PC-3 (cell line): ENCODE results near the gene CNTNAP2. TPM values are rescaled to one million over a fixed set of nuclear protein-coding genes. Genes with fewer than 3 reads are reported as not detected.
"Not testable (repeated sequence)": the region's sequence is repeated elsewhere in the genome, so short reads cannot be mapped to it uniquely, and the experiment has no call there.

ENCODE experiments used
- ATAC-seq: fragments of 200-7000 bp; cut with Tn5 transposase; 2 replicates; pipeline ENCODE4 v1.9.1; 2020; ENCODE audit warnings: mild to moderate bottlenecking, moderate library complexity
- BruUV-seq: library from RNA; stranded (reverse); fragments of 400-500 nt; replicated peaks from 2 replicates; lab custom pipeline; 2021; lab: Mats Ljungman, UMichigan
- CTCF ChIA-PET: fragments of 300-600 bp; sonication (Branson Sonifier 250); formaldehyde crosslinking; loops from one replicate; lab custom pipeline; 2022; ENCODE audit warnings: antibody characterized with exemption; lab: Charles Lee
- POLR2A ChIA-PET: fragments of 300-600 bp; sonication (Branson Sonifier 250); formaldehyde crosslinking; loops from one replicate; lab custom pipeline; 2022; ENCODE audit warnings: antibody characterized with exemption; ENCODE audit not compliant: unreplicated experiment; lab: Charles Lee
- DNase-seq: peaks from one replicate; pipeline ENCODE4 v3.0.0-alpha.2; 2015
- H2AFZ ChIP-seq: fragments of 300-600 bp; sonication (generic); 2 replicates; pipeline ENCODE4 v1.6.0; 2016; ENCODE audit warnings: antibody characterized with exemption, low read length
- H3F3A ChIP-seq: fragments of 300-600 bp; sonication (generic); one replicate; pipeline ENCODE4 v1.6.0; 2017; ENCODE audit warnings: antibody characterized with exemption, low read length, control low read depth, mild to moderate bottlenecking; ENCODE audit not compliant: unreplicated experiment
- H3K27ac ChIP-seq: fragments of 300-600 bp; sonication (generic); 2 replicates; pipeline ENCODE4 v1.5.1; 2016; ENCODE audit warnings: mild to moderate bottlenecking, low read length
- H3K27me3 ChIP-seq: fragments of 300-600 bp; sonication (generic); 2 replicates; pipeline ENCODE4 v1.6.1; 2016; ENCODE audit warnings: low read length, mixed read lengths
- H3K36me3 ChIP-seq: fragments of 300-600 bp; sonication (generic); 2 replicates; pipeline ENCODE4 v1.6.1; 2016; ENCODE audit warnings: low read depth, mixed run types, low read length, mixed read lengths
- H3K4me1 ChIP-seq: fragments of 300-600 bp; sonication (generic); 2 replicates; pipeline ENCODE4 v1.5.1; 2016; ENCODE audit warnings: low read length; ENCODE audit not compliant: insufficient read depth
- H3K4me2 ChIP-seq: fragments of 300-600 bp; sonication (generic); 2 replicates; pipeline ENCODE4 v1.6.0; 2016; ENCODE audit warnings: low read length
- H3K4me3 ChIP-seq: fragments of 300-600 bp; sonication (generic); 2 replicates; pipeline ENCODE4 v1.5.1; 2016; ENCODE audit warnings: mild to moderate bottlenecking, low read length, mixed read lengths
- H3K79me2 ChIP-seq: fragments of 300-600 bp; sonication (generic); 2 replicates; pipeline ENCODE4 v1.6.1; 2017; ENCODE audit warnings: low read length, mixed read lengths
- H3K9ac ChIP-seq: fragments of 300-600 bp; sonication (generic); 2 replicates; pipeline ENCODE4 v1.6.0; 2016; ENCODE audit warnings: mild to moderate bottlenecking, low read length
- H3K9me2 ChIP-seq: fragments of 300-600 bp; sonication (generic); replicated peaks from 2 replicates; pipeline ENCODE4 v1.6.1; 2016; ENCODE audit warnings: mixed run types, low read length, mixed read lengths
- H3K9me3 ChIP-seq: fragments of 300-600 bp; sonication (generic); 2 replicates; pipeline ENCODE4 v1.6.1; 2016; ENCODE audit warnings: low read length, mixed read lengths
- H4K20me1 ChIP-seq: fragments of 300-600 bp; sonication (generic); 2 replicates; pipeline ENCODE4 v1.6.1; 2016; ENCODE audit warnings: low read length, mixed read lengths
- CTCF ChIP-seq: fragments of 300-600 bp; sonication (generic); conservative IDR thresholded peaks from 2 replicates; pipeline ENCODE4 v1.5.1; 2017; ENCODE audit warnings: antibody characterized with exemption, low read depth, mild to moderate bottlenecking, low read length
- EZH2 ChIP-seq: fragments of 300-600 bp; sonication (generic); IDR thresholded peaks from one replicate; pipeline ENCODE4 v1.6.1; 2017; ENCODE audit warnings: antibody characterized with exemption, mild to moderate bottlenecking, low read length; ENCODE audit not compliant: unreplicated experiment
- EZH2phosphoT487 ChIP-seq: fragments of 300-600 bp; sonication (generic); IDR thresholded peaks from 2 replicates; pipeline ENCODE4 v1.6.1; 2018; ENCODE audit warnings: mild to moderate bottlenecking, antibody characterized with exemption, low read length, borderline replicate concordance
- intact Hi-C: fragments of 100-400 bp; cut with micrococcal nuclease; formaldehyde crosslinking; loops from 2 replicates; pipeline ENCODE4 v1.9.0; 2023
- total RNA-seq: library from RNA; depleted of rRNA; stranded (reverse); fragments of >200 nt; gene quantifications from 2 replicates; pipeline ENCODE4 v1.2.3, GENCODE V29; 2014

Gene CNTNAP2
- total RNA-seq, 1 experiment from 2014 or later, result 1.5 TPM

DNA sequence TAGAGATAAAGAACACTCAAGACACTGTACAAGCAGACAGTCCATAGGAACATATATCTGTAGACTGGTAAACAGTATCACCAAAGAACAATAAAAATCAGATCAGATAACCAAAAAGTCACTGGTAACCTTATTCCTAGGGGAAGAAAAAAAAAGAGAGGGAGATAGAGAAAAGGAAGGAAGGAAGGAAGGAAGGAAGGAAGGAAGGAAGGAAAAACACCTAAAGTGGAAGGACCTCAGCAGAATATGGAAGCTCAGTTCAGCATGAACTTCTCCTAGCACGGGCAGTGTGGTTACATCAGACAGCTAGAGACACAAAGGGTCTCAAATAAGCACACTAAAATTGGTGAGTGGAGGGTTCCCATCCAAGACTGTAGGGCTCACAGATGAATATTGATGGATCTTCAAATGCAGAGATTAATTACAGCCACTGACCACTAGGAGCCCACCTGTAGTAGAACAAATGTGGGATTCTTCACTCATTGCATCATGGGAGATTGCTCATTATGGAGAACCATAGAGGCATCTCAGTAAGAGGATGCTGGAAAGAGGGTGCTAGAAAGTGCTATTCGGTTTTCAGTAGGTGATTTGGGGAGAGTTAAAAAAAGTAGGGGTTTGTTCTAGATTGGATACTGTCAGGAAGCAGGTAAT, 2180.5 kb downstream of the CNTNAP2 start:
- CTCF ChIA-PET, result no interaction called here
- TF ChIP-seq CTCF, result peak; percentile 37; the same call in 1 of the 2 replicates
- TF ChIP-seq EZH2phosphoT487, result no peak

GRCh38 chr7:148298768-148299167, 2182.2 kb downstream of the CNTNAP2 start:
- not testable (repeated sequence) for BruUV-seq

More for the DNA sequence above, 2180.5 kb downstream of the CNTNAP2 start:
- H3K9ac ChIP-seq, result no peak overlapping the region
- H3K9me3 ChIP-seq, result no peaks in the 10 kb centered on the region
- DNase-seq, result peak; percentile 18
- ATAC-seq, result no peak
- no peak overlapping the region for H2AFZ ChIP-seq
- no peaks in the 10 kb centered on the region for H3K79me2 ChIP-seq
- H4K20me1 ChIP-seq, result no peaks in the 10 kb centered on the region
- H3K4me2 ChIP-seq, result no peak overlapping the region
- H3K36me3 ChIP-seq, result no peaks in the 10 kb centered on the region
- no peaks in the 10 kb centered on the region for H3K4me1 ChIP-seq
- H3F3A ChIP-seq, result no peaks in the 10 kb centered on the region
- intact Hi-C loops, result no loop called here
- no peak overlapping the region for H3K4me3 ChIP-seq
- H3K27ac ChIP-seq, result no peak overlapping the region
- POLR2A ChIA-PET, result no interaction called here
- H3K27me3 ChIP-seq, result peaks cover 10% of the 10 kb centered on the region
- H3K9me2 ChIP-seq, result no peaks in the 10 kb centered on the region
- BruUV-seq, result no TSS peak

GRCh38 chr7:148299350-148300276, 2183.0 kb downstream of the CNTNAP2 start:
- H3K4me2 ChIP-seq, result no peak overlapping the region
- H3K9me3 ChIP-seq, result no peaks in the 10 kb centered on the region
- no peaks in the 10 kb centered on the region for H3K79me2 ChIP-seq
- intact Hi-C loops, result no loop called here
- ChIA-PET POLR2A (no interaction called here), CTCF (no interaction called here)
- BruUV-seq, result no TSS peak
- H3K4me3 ChIP-seq, result no peak overlapping the region
- no peak overlapping the region for H3K9ac ChIP-seq
- no peaks in the 10 kb centered on the region for H4K20me1 ChIP-seq
- DNase-seq, result no peak
- no peak overlapping the region for H2AFZ ChIP-seq
- no peak for TF ChIP-seq CTCF
- TF ChIP-seq EZH2phosphoT487, result no peak
- TF ChIP-seq EZH2, result no peak
- no peaks in the 10 kb centered on the region for H3F3A ChIP-seq
- no peak for ATAC-seq
- H3K27me3 ChIP-seq, result no peaks in the 10 kb centered on the region; the same call in none of the 2 replicates
- no peaks in the 10 kb centered on the region for H3K36me3 ChIP-seq
- H3K4me1 ChIP-seq, result no peaks in the 10 kb centered on the region
- no peak overlapping the region for H3K27ac ChIP-seq
- no peaks in the 10 kb centered on the region for H3K9me2 ChIP-seq

More at GRCh38 chr7:148298768-148299167, 2182.2 kb downstream of the CNTNAP2 start:
- H3K4me2 ChIP-seq, H3K9me2 ChIP-seq, H3K9me3 ChIP-seq, H3K4me1 ChIP-seq, H3K36me3 ChIP-seq, H3K27me3 ChIP-seq, intact Hi-C loops, H3K4me3 ChIP-seq, POLR2A ChIA-PET, H3K27ac ChIP-seq, DNase-seq, CTCF ChIA-PET, H2AFZ ChIP-seq, H3K79me2 ChIP-seq, ATAC-seq, H3K9ac ChIP-seq, H3F3A ChIP-seq, H4K20me1 ChIP-seq: not testable (repeated sequence)

DNA sequence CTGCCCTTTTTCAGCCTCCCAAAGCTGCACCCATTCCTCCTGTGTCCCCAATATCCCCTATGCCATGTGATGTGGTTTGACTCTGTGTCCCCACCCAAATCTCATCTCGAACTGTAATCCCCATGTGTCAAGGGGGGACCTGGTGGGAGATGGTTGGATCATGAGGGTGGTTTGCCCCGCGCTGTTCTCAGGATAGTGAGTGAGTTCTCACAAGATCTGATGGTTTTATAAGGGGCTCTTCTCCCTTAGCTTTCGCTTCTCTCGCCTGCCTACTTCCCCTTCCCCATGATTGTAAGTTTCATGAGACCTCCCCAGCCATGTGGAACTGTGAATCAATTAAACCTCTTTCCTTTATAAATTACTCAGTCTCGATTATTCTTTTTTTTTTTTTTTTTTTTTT, 2185.8 kb downstream of the CNTNAP2 start:
- H3K79me2 ChIP-seq, POLR2A ChIA-PET, H4K20me1 ChIP-seq, H3K9ac ChIP-seq, H3K36me3 ChIP-seq, CTCF ChIA-PET, intact Hi-C loops, H3F3A ChIP-seq, H3K4me2 ChIP-seq, H3K4me3 ChIP-seq, DNase-seq, H3K4me1 ChIP-seq, H3K27me3 ChIP-seq, H2AFZ ChIP-seq, BruUV-seq, H3K27ac ChIP-seq, H3K9me3 ChIP-seq, H3K9me2 ChIP-seq, ATAC-seq: not testable (repeated sequence)
